Esophagus squamous epithelium (tissue), 5 donors: ENCODE data around the gene SORCS1. TPM values are rescaled to one million over a fixed set of nuclear protein-coding genes. Genes with fewer than 3 reads are reported as not detected.

Experiments
- DNase-seq: peaks from one replicate; lab custom pipeline; 2025; lab: John Stamatoyannopoulos, UW
- H3K27ac ChIP-seq, 4 donors: fragments of 200-600 bp; sonication (generic); one replicate each; pipeline ENCODE4 v1.5.1; 2016 to 2019; ENCODE audit warnings: mild to moderate bottlenecking in 1 of 4
- H3K27me3 ChIP-seq, 4 donors: fragments of 200-600 bp; sonication (generic); 1 replicate in 3 of 4; 2 replicates in 1 of 4; pipeline versions ENCODE4 v1.5.1 to v1.6.0; 2017 to 2021; ENCODE audit warnings: antibody characterized with exemption in 1 of 4
- H3K36me3 ChIP-seq, 3 donors: fragments of 200-600 bp; sonication (generic); one replicate each; pipeline ENCODE4 v1.5.1; 2016 to 2019
- H3K4me1 ChIP-seq, 3 donors: fragments of 200-600 bp; sonication (generic); one replicate each; pipeline ENCODE4 v1.5.1; 2017 to 2019
- H3K4me3 ChIP-seq, 4 donors: fragments of 200-600 bp; sonication (generic); 1 replicate in 3 of 4; 2 replicates in 1 of 4; pipeline ENCODE4 v1.5.1; 2016 to 2019; ENCODE audit warnings: mild to moderate bottlenecking in 2 of 4, moderate library complexity in 1 of 4
- H3K9me3 ChIP-seq, 3 donors: fragments of 200-600 bp; sonication (generic); one replicate each; pipeline ENCODE4 v1.5.1; 2016 to 2019
- CTCF ChIP-seq, 6 experiments: fragments of 450-650 bp in 4 of 6; fragments of 200-600 bp in 2 of 6; sonication (generic) in 2 of 6; IDR thresholded peaks; one replicate each; pipeline ENCODE4 v1.5.1; 2016 to 2019; ENCODE audit warnings: antibody characterized with exemption in 6 of 6, mild to moderate bottlenecking in 4 of 6, moderate library complexity in 4 of 6
- POLR2A ChIP-seq, 4 donors: fragments of 450-650 bp; IDR thresholded peaks; one replicate each; pipeline ENCODE4 v1.6.1; 2017; ENCODE audit warnings: antibody characterized with exemption in 4 of 4, mild to moderate bottlenecking in 4 of 4, moderate library complexity in 3 of 4
- WGBS, 2 donors: methylation state at CpG; one replicate each; pipeline ENCODE4 v1.1.5; 2018; 5-methylcytosine and 5-hydroxymethylcytosine counted together
- intact Hi-C: fragments of 100-400 bp; cut with DNase I; formaldehyde crosslinking; loops from one replicate; pipeline ENCODE4 v1.15.0; 2022
- total RNA-seq, 4 donors: library from RNA; depleted of rRNA; stranded (reverse); fragments of >200 nt; gene quantifications; one replicate each; pipeline ENCODE4 v1.1.0, GENCODE V29; 2016
- donor health status: DM: yes; HTN: yes; CAD: no.

SORCS1 gene
- total RNA-seq, 4 donors from 2014 or later, result 0.88 to 4.8 (median 1.4) TPM; not detected in 1

DNA sequence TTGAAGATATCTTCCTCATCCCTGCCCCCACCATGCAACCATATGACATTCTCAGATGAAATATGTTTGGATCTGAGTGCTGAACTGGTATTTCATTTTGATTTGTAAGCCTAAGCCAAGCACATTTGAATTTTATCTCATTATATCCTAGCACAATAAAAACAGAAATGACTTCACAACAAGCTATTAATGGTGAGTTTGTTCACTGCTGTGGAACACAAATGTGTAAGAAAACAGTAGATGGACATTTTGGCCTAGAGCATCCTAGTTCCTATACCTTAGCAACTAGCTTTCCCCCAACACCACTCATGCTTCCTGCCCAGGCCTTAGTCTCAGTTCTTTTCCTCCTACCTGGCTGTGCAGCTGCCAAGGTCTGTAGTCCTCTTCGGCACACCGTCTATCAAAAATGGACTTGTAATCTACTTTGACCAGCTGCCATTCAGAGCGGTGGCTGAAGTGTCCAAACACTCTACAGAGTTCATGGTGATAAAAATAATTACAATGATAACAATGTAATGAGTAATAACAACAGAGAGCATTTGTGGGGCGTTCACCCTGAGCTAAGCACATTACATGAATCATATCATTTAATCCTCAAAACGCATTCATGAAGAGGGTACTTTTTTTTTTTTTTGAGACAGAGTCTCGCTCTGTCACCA lies 491.9 kb downstream of the SORCS1 start:
- H3K4me1 ChIP-seq, result no peaks in the 10 kb centered on the region
- H3K27me3 ChIP-seq, result no peaks in the 10 kb centered on the region
- H3K27ac ChIP-seq, result no peak overlapping the region
- DNase-seq, result no peak
- WGBS, 2 donors, result 77 to 80% methylated on average over 6 of the region's 6 CpGs
- no peak for TF ChIP-seq POLR2A (IDR thresholded peaks at IDR 0.05)
- TF ChIP-seq CTCF (IDR thresholded peaks at IDR 0.05), result no peak
- intact Hi-C loops, result no loop called here
- H3K9me3 ChIP-seq, result no peaks in the 10 kb centered on the region
- H3K36me3 ChIP-seq, result no peaks in the 10 kb centered on the region
- H3K4me3 ChIP-seq, result no peak overlapping the region

DNA sequence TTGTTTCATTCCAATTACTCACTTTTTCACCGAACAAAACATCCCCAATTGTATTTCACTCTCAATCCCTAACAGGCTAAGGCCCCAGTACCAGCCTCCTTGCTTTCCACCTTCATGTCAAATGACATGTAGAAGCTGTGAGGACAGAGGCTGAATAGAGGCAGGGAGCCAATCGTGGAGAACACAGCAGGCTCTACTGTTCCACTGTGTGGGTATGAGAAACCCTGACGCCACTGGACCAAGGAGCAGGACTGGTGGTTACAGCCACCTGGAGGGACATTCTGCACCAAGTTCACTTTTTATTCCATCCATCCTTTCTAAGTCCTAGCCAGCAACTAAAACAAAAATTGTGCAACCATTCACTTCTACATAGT lies 502.8 kb downstream of the SORCS1 start:
- intact Hi-C loops, result no loop called here

GRCh38 chr10:106661133-106661766 lies 503.3 kb downstream of the SORCS1 start:
- Histone ChIP-seq H3K4me3 (no peak overlapping the region), H3K27me3 (no peaks in the 10 kb centered on the region), H3K4me1 (no peaks in the 10 kb centered on the region), H3K36me3 (no peaks in the 10 kb centered on the region), H3K9me3 (no peaks in the 10 kb centered on the region), H3K27ac (no peak overlapping the region)
- intact Hi-C loops, result no loop called here
- TF ChIP-seq CTCF (IDR thresholded peaks at IDR 0.05), result no peak
- TF ChIP-seq POLR2A (IDR thresholded peaks at IDR 0.05), result no peak
- 58 to 62% methylated on average over 5 of the region's 5 CpGs for WGBS, 2 donors
- no peak for DNase-seq

More for the DNA sequence above, 502.8 kb downstream of the SORCS1 start:
- no peak for DNase-seq
- no peaks in the 10 kb centered on the region for H3K4me1 ChIP-seq
- no peaks in the 10 kb centered on the region for H3K9me3 ChIP-seq
- H3K27ac ChIP-seq, result no peak overlapping the region
- TF ChIP-seq POLR2A (IDR thresholded peaks at IDR 0.05), result no peak
- no peak for TF ChIP-seq CTCF (IDR thresholded peaks at IDR 0.05)
- H3K27me3 ChIP-seq, result no peaks in the 10 kb centered on the region
- H3K36me3 ChIP-seq, result no peaks in the 10 kb centered on the region
- 57 to 91% methylated on average over 2 to 3 of the region's 3 CpGs for WGBS, 2 donors
- H3K4me3 ChIP-seq, result no peak overlapping the region

GRCh38 chr10:106660550-106660949 lies 504.0 kb downstream of the SORCS1 start:
- H3K27me3 ChIP-seq, result no peaks in the 10 kb centered on the region
- no peaks in the 10 kb centered on the region for H3K4me1 ChIP-seq
- H3K36me3 ChIP-seq, result no peaks in the 10 kb centered on the region
- DNase-seq, result no peak
- H3K4me3 ChIP-seq, result no peak overlapping the region
- no peaks in the 10 kb centered on the region for H3K9me3 ChIP-seq
- H3K27ac ChIP-seq, result no peak overlapping the region
- WGBS, 2 donors, result 63 to 64% methylated on average over 3 of the region's 3 CpGs
- TF ChIP-seq CTCF (IDR thresholded peaks at IDR 0.05) (no peak), POLR2A (IDR thresholded peaks at IDR 0.05) (no peak)
- intact Hi-C loops, result no loop called here

- DNase-seq, result no peak
- Histone ChIP-seq H3K27ac (no peak overlapping the region), H3K4me1 (no peaks in the 10 kb centered on the region), H3K27me3 (no peaks in the 10 kb centered on the region), H3K4me3 (no peak overlapping the region), H3K36me3 (no peaks in the 10 kb centered on the region), H3K9me3 (no peaks in the 10 kb centered on the region)
- intact Hi-C loops, result no loop called here
- 90 to 93% methylated on average over 3 of the region's 3 CpGs for WGBS, 2 donors
- TF ChIP-seq CTCF (IDR thresholded peaks at IDR 0.05) (no peak), POLR2A (IDR thresholded peaks at IDR 0.05) (no peak)
Measured at GRCh38 chr10:106655636-106656035, 508.9 kb downstream of the SORCS1 start.
